HG03103 (cell line): ENCODE results near the gene UBD.

Source experiments
- ATAC-seq: cut with Tn5 transposase; IDR thresholded peaks from one replicate; pipeline ENCODE4 v1.9.1; 2021; ENCODE audit warnings: low read depth; ENCODE audit not compliant: unreplicated experiment

The UBD gene

GRCh38 chr6:29561606-29562181 is 2.2 kb upstream of the UBD start:
- ATAC-seq: no peak

- ATAC-seq: no peak
Observed at GRCh38 chr6:29561091-29561490, 1.6 kb upstream of the UBD start.

GRCh38 chr6:29558439-29559079 is 973 bp downstream of the UBD start:
- no peak for ATAC-seq

GRCh38 chr6:29557320-29557719 is 2.2 kb downstream of the UBD start:
- ATAC-seq: no peak

GRCh38 chr6:29554764-29555163 is 4.8 kb downstream of the UBD start:
- ATAC-seq: no peak

GRCh38 chr6:29553268-29554057 is 6.1 kb downstream of the UBD start:
- ATAC-seq: no peak

- peak; percentile 82 for ATAC-seq
Observed at GRCh38 chr6:29552512-29553051, 7.0 kb downstream of the UBD start.

- no peak for ATAC-seq
Observed at GRCh38 chr6:29547573-29547972, 12.0 kb downstream of the UBD start.

- no peak for ATAC-seq
Observed at GRCh38 chr6:29537714-29538403, 21.7 kb downstream of the UBD start.

GRCh38 chr6:29532320-29532951 is 27.1 kb downstream of the UBD start:
- no peak for ATAC-seq

GRCh38 chr6:29531668-29532067 is 27.9 kb downstream of the UBD start:
- no peak for ATAC-seq

GRCh38 chr6:29530671-29531310 is 28.7 kb downstream of the UBD start:
- no peak for ATAC-seq

- no peak for ATAC-seq
Observed at GRCh38 chr6:29529956-29530355, 29.6 kb downstream of the UBD start.

- ATAC-seq: no peak
Observed at GRCh38 chr6:29528988-29529560, 30.5 kb downstream of the UBD start.

GRCh38 chr6:29528300-29528931 is 31.1 kb downstream of the UBD start:
- no peak for ATAC-seq

GRCh38 chr6:29527564-29527963 is 32.0 kb downstream of the UBD start:
- ATAC-seq: no peak

GRCh38 chr6:29527126-29527525 is 32.4 kb downstream of the UBD start:
- ATAC-seq: no peak

GRCh38 chr6:29525311-29525639 is 34.3 kb downstream of the UBD start:
- no peak for ATAC-seq
